Limb (tissue), 2 donors: ENCODE measurements around the gene MKNK1.

Experiments
- DNase-seq, 2 donors: peaks; one replicate each; pipeline ENCODE4 v3.0.0-alpha.2; 2016; ENCODE audit errors: extremely low spot score in 2 of 2

Gene MKNK1

GRCh38 chr1:46539972-46540371 lies 64.1 kb downstream of the MKNK1 start:
- DNase-seq, result no peak

- no peak for DNase-seq
Measured at GRCh38 chr1:46538147-46538546, 65.9 kb downstream of the MKNK1 start.

- no peak for DNase-seq
Measured at GRCh38 chr1:46537651-46538050, 66.4 kb downstream of the MKNK1 start.

- DNase-seq, result no peak
Measured at GRCh38 chr1:46536527-46536926, 67.5 kb downstream of the MKNK1 start.

- no peak for DNase-seq
Measured at GRCh38 chr1:46535063-46535462, 69.0 kb downstream of the MKNK1 start.

- peak; percentile 38 to 72 for DNase-seq
Measured at GRCh38 chr1:46533179-46533864, 70.7 kb downstream of the MKNK1 start.

- peak; percentile 54 to 85 for DNase-seq
Measured at GRCh38 chr1:46532498-46533178, 71.4 kb downstream of the MKNK1 start.

- no peak for DNase-seq
Measured at GRCh38 chr1:46532095-46532494, 72.0 kb downstream of the MKNK1 start.

GRCh38 chr1:46530791-46531409 lies 73.2 kb downstream of the MKNK1 start:
- no peak for DNase-seq

GRCh38 chr1:46530311-46530710 lies 73.8 kb downstream of the MKNK1 start:
- no peak for DNase-seq

GRCh38 chr1:46529031-46529630 lies 74.9 kb downstream of the MKNK1 start:
- no peak for DNase-seq

GRCh38 chr1:46528297-46528955 lies 75.6 kb downstream of the MKNK1 start:
- DNase-seq, result no peak

GRCh38 chr1:46527474-46528296 lies 76.4 kb downstream of the MKNK1 start:
- DNase-seq, result peak; percentile 49 to 88

- DNase-seq, result no peak
Measured at GRCh38 chr1:46526691-46527291, 77.3 kb downstream of the MKNK1 start.

GRCh38 chr1:46526013-46526690 lies 77.9 kb downstream of the MKNK1 start:
- DNase-seq, result no peak

- no peak for DNase-seq
Measured at GRCh38 chr1:46525253-46525983, 78.7 kb downstream of the MKNK1 start.

GRCh38 chr1:46524843-46525242 lies 79.2 kb downstream of the MKNK1 start:
- no peak for DNase-seq

- DNase-seq, result no peak
Measured at GRCh38 chr1:46523496-46524353, 80.3 kb downstream of the MKNK1 start.
